ENCODE results near the gene KLK4. TPM values are rescaled to one million over a fixed set of nuclear protein-coding genes. Genes with fewer than 3 reads are reported as not detected.

The KLK4 gene
- polyA plus RNA-seq, 1 experiment, result not detected

- no peak for DNase-seq (ENCODE audit: low read depth, low spot score)
- ChIA-PET POLR2A (no interaction called here), CTCF (no interaction called here)
- Histone ChIP-seq H3K27me3 (ENCODE audit: control insufficient read depth, insufficient read depth, low read length) (no peaks in the 10 kb centered on the region), H3K27ac (ENCODE audit: low read depth, low read length) (no peak overlapping the region), H3K9me3 (ENCODE audit: control insufficient read depth, insufficient read depth, low read length) (no peaks in the 10 kb centered on the region; the same call in 1 of the 2 replicates), H3K4me3 (ENCODE audit: low read depth, low read length) (no peak overlapping the region)
- no peak for TF ChIP-seq CTCF (IDR thresholded peaks at IDR 0.05; ENCODE audit: low read depth, low read length)
These were observed 16.5 kb downstream of the KLK4 start for GRCh38 chr19:50894478-50895356.

DNA sequence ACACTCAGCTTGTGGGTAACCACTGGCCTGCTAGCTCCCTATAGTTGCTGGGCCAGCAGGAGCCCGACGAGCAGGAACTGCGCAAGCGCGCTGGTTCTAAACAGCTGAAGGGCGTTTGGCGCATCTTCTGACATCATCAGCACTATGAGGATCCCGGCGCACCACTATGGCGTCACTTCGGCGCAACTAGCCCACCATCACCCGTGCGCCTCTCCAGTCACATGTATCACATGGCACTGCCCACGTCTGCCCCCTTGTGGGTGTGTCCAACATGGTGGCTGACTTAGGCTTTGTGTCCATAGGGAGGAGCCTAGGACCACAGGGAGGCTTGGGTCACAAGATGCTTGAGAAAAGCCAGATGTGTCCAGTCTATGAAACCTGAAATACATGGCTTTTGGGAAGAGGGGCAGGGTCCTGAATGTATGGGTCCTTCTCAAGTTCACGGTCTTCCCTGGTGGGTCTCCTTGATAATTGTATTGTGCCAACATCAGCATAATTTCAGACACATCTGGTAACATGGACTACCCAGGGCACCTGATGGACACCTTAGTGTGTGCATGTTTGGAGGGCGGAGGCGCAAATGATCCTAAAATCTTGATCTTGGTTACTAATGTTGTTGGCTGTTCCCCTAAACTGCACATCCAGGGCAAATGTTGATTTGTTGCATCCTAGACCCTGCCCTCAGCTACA, 18.0 kb downstream of the KLK4 start:
- ChIA-PET CTCF (no interaction called here), POLR2A (interaction anchor here (0.6 kb wide), 1 partner anchor 12 kb away, joined by 4 read pairs; no protein-coding TSS in a partner anchor)
- Histone ChIP-seq H3K4me3 (ENCODE audit: low read depth, low read length) (no peak overlapping the region), H3K9me3 (ENCODE audit: control insufficient read depth, insufficient read depth, low read length) (no peaks in the 10 kb centered on the region; the same call in 1 of the 2 replicates), H3K27ac (ENCODE audit: low read depth, low read length) (no peak overlapping the region), H3K27me3 (ENCODE audit: control insufficient read depth, insufficient read depth, low read length) (no peaks in the 10 kb centered on the region)
- TF ChIP-seq CTCF (IDR thresholded peaks at IDR 0.05; ENCODE audit: low read depth, low read length), result no peak
- DNase-seq (ENCODE audit: low read depth, low spot score), result no peak

- no peaks in the 10 kb centered on the region for H3K27me3 ChIP-seq (ENCODE audit: control insufficient read depth, insufficient read depth, low read length)
- no peak overlapping the region for H3K4me3 ChIP-seq (ENCODE audit: low read depth, low read length)
- TF ChIP-seq CTCF (IDR thresholded peaks at IDR 0.05; ENCODE audit: low read depth, low read length), result no peak
- H3K9me3 ChIP-seq (ENCODE audit: control insufficient read depth, insufficient read depth, low read length), result no peaks in the 10 kb centered on the region; the same call in 1 of the 2 replicates
- CTCF ChIA-PET, result no interaction called here
- DNase-seq (ENCODE audit: low read depth, low spot score), result no peak
- no peak overlapping the region for H3K27ac ChIP-seq (ENCODE audit: low read depth, low read length)
- POLR2A ChIA-PET, result no interaction called here
These were observed 20.0 kb downstream of the KLK4 start for GRCh38 chr19:50891253-50891625.

- CTCF ChIA-PET, result no interaction called here
These were observed 20.6 kb downstream of the KLK4 start for GRCh38 chr19:50890422-50891252.

More at GRCh38 chr19:50890422-50891252, 20.6 kb downstream of the KLK4 start:
- POLR2A ChIA-PET, result no interaction called here
- Histone ChIP-seq H3K27me3 (ENCODE audit: control insufficient read depth, insufficient read depth, low read length) (no peaks in the 10 kb centered on the region), H3K27ac (ENCODE audit: low read depth, low read length) (no peak overlapping the region), H3K4me3 (ENCODE audit: low read depth, low read length) (no peak overlapping the region), H3K9me3 (ENCODE audit: control insufficient read depth, insufficient read depth, low read length) (no peaks in the 10 kb centered on the region; the same call in 1 of the 2 replicates)
- no peak for TF ChIP-seq CTCF (IDR thresholded peaks at IDR 0.05; ENCODE audit: low read depth, low read length)
- DNase-seq (ENCODE audit: low read depth, low spot score), result no peak
